ENCODE measurements around the gene NKX6-2. TPM values are rescaled to one million over a fixed set of nuclear protein-coding genes. Genes with fewer than 3 reads are reported as not detected.

The NKX6-2 gene
- polyA plus RNA-seq, 1 experiment: not detected

- no peak for TF ChIP-seq CTCF (IDR thresholded peaks at IDR 0.05; ENCODE audit: insufficient read depth, low read depth, low read length)
- DNase-seq (ENCODE audit: low read depth): no peak
- no peak overlapping the region for H3K4me3 ChIP-seq (ENCODE audit: low read depth, low read length)
- peaks cover 5% of the 10 kb centered on the region; the same call in 1 of the 2 replicates for H3K27me3 ChIP-seq (ENCODE audit: control insufficient read depth, insufficient read depth, low read length)
- no peaks in the 10 kb centered on the region for H3K36me3 ChIP-seq (ENCODE audit: control insufficient read depth, insufficient read depth, low read length)
- ChIA-PET CTCF (no interaction called here), POLR2A (no interaction called here)
Measured at GRCh38 chr10:132808383-132809231, 22.7 kb upstream of the NKX6-2 start.

GRCh38 chr10:132807621-132808049, 21.7 kb upstream of the NKX6-2 start:
- Histone ChIP-seq H3K27me3 (ENCODE audit: control insufficient read depth, insufficient read depth, low read length) (peaks cover 5% of the 10 kb centered on the region; the same call in 1 of the 2 replicates), H3K36me3 (ENCODE audit: control insufficient read depth, insufficient read depth, low read length) (no peaks in the 10 kb centered on the region), H3K4me3 (ENCODE audit: low read depth, low read length) (no peak overlapping the region)
- CTCF ChIA-PET: no interaction called here
- POLR2A ChIA-PET: no interaction called here
- no peak for TF ChIP-seq CTCF (IDR thresholded peaks at IDR 0.05; ENCODE audit: insufficient read depth, low read depth, low read length)
- no peak for DNase-seq (ENCODE audit: low read depth)

GRCh38 chr10:132806561-132807003, 20.6 kb upstream of the NKX6-2 start:
- CTCF ChIA-PET: interaction anchor here (1.4 kb wide), 1 partner anchor 12 kb away, joined by 4 read pairs; no protein-coding TSS in a partner anchor

GRCh38 chr10:132806110-132806509, 20.2 kb upstream of the NKX6-2 start:
- Histone ChIP-seq H3K27me3 (ENCODE audit: control insufficient read depth, insufficient read depth, low read length) (peaks cover 5% of the 10 kb centered on the region; the same call in 1 of the 2 replicates), H3K36me3 (ENCODE audit: control insufficient read depth, insufficient read depth, low read length) (no peaks in the 10 kb centered on the region), H3K4me3 (ENCODE audit: low read depth, low read length) (no peak overlapping the region)
- ChIA-PET POLR2A (no interaction called here), CTCF (interaction anchor here (1.1 to 1.4 kb wide), 3 partner anchors 12 to 151 kb away, joined by 3 to 4 read pairs (median 3); no protein-coding TSS in a partner anchor)
- TF ChIP-seq CTCF (IDR thresholded peaks at IDR 0.05; ENCODE audit: insufficient read depth, low read depth, low read length): no peak
- no peak for DNase-seq (ENCODE audit: low read depth)

More at GRCh38 chr10:132806561-132807003, 20.6 kb upstream of the NKX6-2 start:
- POLR2A ChIA-PET: no interaction called here
- Histone ChIP-seq H3K27me3 (ENCODE audit: control insufficient read depth, insufficient read depth, low read length) (peaks cover 5% of the 10 kb centered on the region; the same call in 1 of the 2 replicates), H3K4me3 (ENCODE audit: low read depth, low read length) (no peak overlapping the region), H3K36me3 (ENCODE audit: control insufficient read depth, insufficient read depth, low read length) (no peaks in the 10 kb centered on the region)
- TF ChIP-seq CTCF (IDR thresholded peaks at IDR 0.05; ENCODE audit: insufficient read depth, low read depth, low read length): no peak
- no peak for DNase-seq (ENCODE audit: low read depth)

- peaks cover 5% of the 10 kb centered on the region; the same call in 1 of the 2 replicates for H3K27me3 ChIP-seq (ENCODE audit: control insufficient read depth, insufficient read depth, low read length)
- TF ChIP-seq CTCF (IDR thresholded peaks at IDR 0.05; ENCODE audit: insufficient read depth, low read depth, low read length): no peak
- H3K36me3 ChIP-seq (ENCODE audit: control insufficient read depth, insufficient read depth, low read length): no peaks in the 10 kb centered on the region
- POLR2A ChIA-PET: no interaction called here
- CTCF ChIA-PET: interaction anchor here (1.1 to 1.4 kb wide), 3 partner anchors 11 to 151 kb away, joined by 3 to 4 read pairs (median 3); no protein-coding TSS in a partner anchor
- no peak overlapping the region for H3K4me3 ChIP-seq (ENCODE audit: low read depth, low read length)
- no peak for DNase-seq (ENCODE audit: low read depth)
Measured at GRCh38 chr10:132805599-132805998, 19.7 kb upstream of the NKX6-2 start.
